ENCODE results near the gene SPN. TPM values are rescaled to one million over a fixed set of nuclear protein-coding genes. Genes with fewer than 3 reads are reported as not detected.
"Not testable (repeated sequence)": the region's sequence is repeated elsewhere in the genome, so short reads cannot be mapped to it uniquely, and the experiment has no call there.

The SPN gene
- total RNA-seq, 1 experiment from 2014 or later: not detected

DNA sequence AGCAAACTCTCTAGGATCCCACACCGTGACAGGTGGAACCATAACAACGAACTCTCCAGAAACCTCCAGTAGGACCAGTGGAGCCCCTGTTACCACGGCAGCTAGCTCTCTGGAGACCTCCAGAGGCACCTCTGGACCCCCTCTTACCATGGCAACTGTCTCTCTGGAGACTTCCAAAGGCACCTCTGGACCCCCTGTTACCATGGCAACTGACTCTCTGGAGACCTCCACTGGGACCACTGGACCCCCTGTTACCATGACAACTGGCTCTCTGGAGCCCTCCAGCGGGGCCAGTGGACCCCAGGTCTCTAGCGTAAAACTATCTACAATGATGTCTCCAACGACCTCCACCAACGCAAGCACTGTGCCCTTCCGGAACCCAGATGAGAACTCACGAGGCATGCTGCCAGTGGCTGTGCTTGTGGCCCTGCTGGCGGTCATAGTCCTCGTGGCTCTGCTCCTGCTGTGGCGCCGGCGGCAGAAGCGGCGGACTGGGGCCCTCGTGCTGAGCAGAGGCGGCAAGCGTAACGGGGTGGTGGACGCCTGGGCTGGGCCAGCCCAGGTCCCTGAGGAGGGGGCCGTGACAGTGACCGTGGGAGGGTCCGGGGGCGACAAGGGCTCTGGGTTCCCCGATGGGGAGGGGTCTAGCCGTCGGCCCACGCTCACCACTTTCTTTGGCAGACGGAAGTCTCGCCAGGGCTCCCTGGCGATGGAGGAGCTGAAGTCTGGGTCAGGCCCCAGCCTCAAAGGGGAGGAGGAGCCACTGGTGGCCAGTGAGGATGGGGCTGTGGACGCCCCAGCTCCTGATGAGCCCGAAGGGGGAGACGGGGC is 1.3 kb downstream of the SPN start:
- Histone ChIP-seq H3K27me3 (ENCODE audit: low read length) (no peaks in the 10 kb centered on the region), H3K36me3 (ENCODE audit: low read depth, low read length) (no peaks in the 10 kb centered on the region), H3K9me3 (ENCODE audit: low read length) (no peaks in the 10 kb centered on the region), H3K9me2 (replicated peaks; ENCODE audit: low read length) (no peaks in the 10 kb centered on the region), H3F3A (ENCODE audit: low read length, unreplicated experiment) (no peaks in the 10 kb centered on the region), H3K4me1 (ENCODE audit: insufficient read depth, low read length) (no peaks in the 10 kb centered on the region), H3K4me3 (ENCODE audit: low read length) (no peak overlapping the region), H3K79me2 (ENCODE audit: low read length) (no peaks in the 10 kb centered on the region), H2AFZ (ENCODE audit: low read length) (no peak overlapping the region), H3K4me2 (ENCODE audit: low read length) (no peak overlapping the region), H4K20me1 (ENCODE audit: low read length) (no peaks in the 10 kb centered on the region), H3K9ac (ENCODE audit: low read length) (no peak overlapping the region), H3K27ac (ENCODE audit: low read length) (no peak overlapping the region)
- BruUV-seq (replicated peaks): no TSS peak
- no peak for TF ChIP-seq EZH2phosphoT487 (IDR thresholded peaks at IDR 0.05; ENCODE audit: borderline replicate concordance, low read length)
- TF ChIP-seq CTCF (conservative IDR thresholded peaks at IDR 0.05; ENCODE audit: low read depth, low read length): no peak
- no peak for TF ChIP-seq EZH2 (IDR thresholded peaks at IDR 0.05; ENCODE audit: low read length, unreplicated experiment)
- ChIA-PET CTCF (no interaction called here), POLR2A (ENCODE audit: unreplicated experiment) (no interaction called here)
- ATAC-seq (no peak), DNase-seq (no peak)
- intact Hi-C loops (cut with micrococcal nuclease): no loop called here

DNA sequence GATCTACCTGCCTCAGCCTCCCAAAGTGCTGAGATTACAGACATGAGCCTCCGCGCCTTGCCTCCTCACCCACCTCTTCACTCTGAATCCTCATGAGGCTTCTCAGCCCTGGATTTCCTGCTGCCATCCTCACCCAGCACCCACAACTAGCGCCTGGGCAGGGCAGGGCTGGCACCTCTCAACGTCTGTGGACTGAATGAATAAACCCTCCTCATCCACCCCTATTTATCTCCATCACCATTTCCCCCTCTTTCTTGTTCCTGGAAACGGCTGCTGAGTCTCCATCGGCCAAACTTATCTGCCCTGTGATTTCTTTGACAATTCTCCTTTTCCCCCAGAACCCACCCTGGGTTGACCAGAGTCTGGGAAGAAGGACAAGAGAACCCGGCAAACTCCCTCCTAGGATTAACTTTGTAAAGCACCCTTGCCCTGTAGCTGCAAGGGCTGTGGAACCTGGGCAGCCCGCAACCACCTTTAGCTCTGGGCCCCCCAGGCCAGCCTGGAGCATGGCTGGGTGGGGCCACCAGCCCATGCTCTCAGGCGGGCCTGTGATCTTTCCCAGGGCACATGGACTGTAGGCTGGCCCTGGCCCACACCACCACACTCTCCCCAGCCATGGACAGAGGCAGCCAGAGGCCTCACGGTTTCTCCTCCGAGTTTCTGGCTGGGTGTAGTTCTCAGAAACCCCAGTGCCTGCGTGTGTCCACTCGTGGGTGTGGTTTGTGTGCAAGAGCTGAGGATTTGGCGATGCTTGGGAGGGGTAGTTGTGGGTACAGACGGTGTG is 2.4 kb downstream of the SPN start:
- ChIA-PET POLR2A (ENCODE audit: unreplicated experiment) (no interaction called here), CTCF (no interaction called here)
- H2AFZ ChIP-seq (ENCODE audit: low read length): no peak overlapping the region
- TF ChIP-seq CTCF (conservative IDR thresholded peaks at IDR 0.05; ENCODE audit: low read depth, low read length): no peak
- no peak for TF ChIP-seq EZH2phosphoT487 (IDR thresholded peaks at IDR 0.05; ENCODE audit: borderline replicate concordance, low read length)
- TF ChIP-seq EZH2 (IDR thresholded peaks at IDR 0.05; ENCODE audit: low read length, unreplicated experiment): no peak
- no peaks in the 10 kb centered on the region for H3K79me2 ChIP-seq (ENCODE audit: low read length)
- H4K20me1 ChIP-seq (ENCODE audit: low read length): no peaks in the 10 kb centered on the region
- no peaks in the 10 kb centered on the region for H3K36me3 ChIP-seq (ENCODE audit: low read depth, low read length)
- no peaks in the 10 kb centered on the region for H3K27me3 ChIP-seq (ENCODE audit: low read length)
- ATAC-seq (no peak), DNase-seq (no peak)
- H3K4me2 ChIP-seq (ENCODE audit: low read length): no peak overlapping the region
- no peak overlapping the region for H3K9ac ChIP-seq (ENCODE audit: low read length)
- no peaks in the 10 kb centered on the region for H3K9me2 ChIP-seq (replicated peaks; ENCODE audit: low read length)
- no peaks in the 10 kb centered on the region for H3K4me1 ChIP-seq (ENCODE audit: insufficient read depth, low read length)
- H3F3A ChIP-seq (ENCODE audit: low read length, unreplicated experiment): no peaks in the 10 kb centered on the region
- no peak overlapping the region for H3K4me3 ChIP-seq (ENCODE audit: low read length)
- intact Hi-C loops (cut with micrococcal nuclease): no loop called here
- no TSS peak for BruUV-seq (replicated peaks)
- no peaks in the 10 kb centered on the region for H3K9me3 ChIP-seq (ENCODE audit: low read length)
- no peak overlapping the region for H3K27ac ChIP-seq (ENCODE audit: low read length)

- H3K9me3 ChIP-seq (ENCODE audit: low read length); H3K27ac ChIP-seq (ENCODE audit: low read length); H3K4me2 ChIP-seq (ENCODE audit: low read length); H3K4me3 ChIP-seq (ENCODE audit: low read length); BruUV-seq (replicated peaks); H4K20me1 ChIP-seq (ENCODE audit: low read length); CTCF ChIA-PET; H3K79me2 ChIP-seq (ENCODE audit: low read length); H3F3A ChIP-seq (ENCODE audit: low read length, unreplicated experiment); intact Hi-C loops (cut with micrococcal nuclease); H3K9me2 ChIP-seq (replicated peaks; ENCODE audit: low read length); ATAC-seq; DNase-seq; H2AFZ ChIP-seq (ENCODE audit: low read length); H3K27me3 ChIP-seq (ENCODE audit: low read length); H3K4me1 ChIP-seq (ENCODE audit: insufficient read depth, low read length); H3K9ac ChIP-seq (ENCODE audit: low read length); POLR2A ChIA-PET (ENCODE audit: unreplicated experiment); H3K36me3 ChIP-seq (ENCODE audit: low read depth, low read length): not testable (repeated sequence)
Measured at GRCh38 chr16:29667322-29667610, 4.2 kb downstream of the SPN start.
